Astrocyte of the spinal cord (primary cell): Measurements from ENCODE around the gene CBLIF.
A peak's percentile ranks its signal among the peaks of the same experiment; 100 is the strongest.

Source experiments
- DNase-seq: peaks from one replicate; pipeline ENCODE4 v3.0.0; 2011; ENCODE audit warnings: low read depth, low spot score
- H3K4me3 ChIP-seq: 2 replicates; pipeline ENCODE4 v1.5.1; 2011; ENCODE audit warnings: low read depth, mild to moderate bottlenecking, low read length, moderate library complexity
- in situ Hi-C: cut with HindIII; loops from 2 replicates; pipeline ENCODE4 v1.10.0; 2017; ENCODE audit warnings: low sequenced_read_pairs
- TF ChIP-seq, protein P1 (sequence below): IDR thresholded peaks from 2 replicates; pipeline ENCODE4 v1.5.1; 2012; ENCODE audit warnings: low read depth, mild to moderate bottlenecking, low read length, inconsistent platforms

The CBLIF gene

DNA sequence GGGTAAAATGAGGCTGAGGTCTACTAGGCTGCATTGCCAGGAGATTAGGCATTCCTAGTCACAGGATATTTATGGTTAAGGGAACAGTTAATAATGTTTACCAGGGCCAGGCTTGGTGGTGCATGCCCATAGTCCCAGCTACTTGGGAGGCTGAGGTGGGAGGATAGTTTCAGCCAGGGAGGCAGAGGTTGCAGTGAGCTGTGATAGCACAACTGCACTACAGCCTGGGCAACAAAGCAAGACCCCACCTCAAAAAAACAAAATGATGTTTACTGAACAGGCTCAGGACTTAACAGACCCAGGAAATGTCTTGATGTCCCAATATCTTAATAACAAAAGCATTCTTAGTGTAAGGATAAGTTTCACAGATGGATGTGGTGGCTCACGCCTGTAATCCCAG lies 31.9 kb downstream of the CBLIF start:
- DNase-seq: no peak
- in situ Hi-C loops: no loop called here
- TF ChIP-seq, protein P1, sequence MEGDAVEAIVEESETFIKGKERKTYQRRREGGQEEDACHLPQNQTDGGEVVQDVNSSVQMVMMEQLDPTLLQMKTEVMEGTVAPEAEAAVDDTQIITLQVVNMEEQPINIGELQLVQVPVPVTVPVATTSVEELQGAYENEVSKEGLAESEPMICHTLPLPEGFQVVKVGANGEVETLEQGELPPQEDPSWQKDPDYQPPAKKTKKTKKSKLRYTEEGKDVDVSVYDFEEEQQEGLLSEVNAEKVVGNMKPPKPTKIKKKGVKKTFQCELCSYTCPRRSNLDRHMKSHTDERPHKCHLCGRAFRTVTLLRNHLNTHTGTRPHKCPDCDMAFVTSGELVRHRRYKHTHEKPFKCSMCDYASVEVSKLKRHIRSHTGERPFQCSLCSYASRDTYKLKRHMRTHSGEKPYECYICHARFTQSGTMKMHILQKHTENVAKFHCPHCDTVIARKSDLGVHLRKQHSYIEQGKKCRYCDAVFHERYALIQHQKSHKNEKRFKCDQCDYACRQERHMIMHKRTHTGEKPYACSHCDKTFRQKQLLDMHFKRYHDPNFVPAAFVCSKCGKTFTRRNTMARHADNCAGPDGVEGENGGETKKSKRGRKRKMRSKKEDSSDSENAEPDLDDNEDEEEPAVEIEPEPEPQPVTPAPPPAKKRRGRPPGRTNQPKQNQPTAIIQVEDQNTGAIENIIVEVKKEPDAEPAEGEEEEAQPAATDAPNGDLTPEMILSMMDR: no peak
- no peak overlapping the region for H3K4me3 ChIP-seq

DNA sequence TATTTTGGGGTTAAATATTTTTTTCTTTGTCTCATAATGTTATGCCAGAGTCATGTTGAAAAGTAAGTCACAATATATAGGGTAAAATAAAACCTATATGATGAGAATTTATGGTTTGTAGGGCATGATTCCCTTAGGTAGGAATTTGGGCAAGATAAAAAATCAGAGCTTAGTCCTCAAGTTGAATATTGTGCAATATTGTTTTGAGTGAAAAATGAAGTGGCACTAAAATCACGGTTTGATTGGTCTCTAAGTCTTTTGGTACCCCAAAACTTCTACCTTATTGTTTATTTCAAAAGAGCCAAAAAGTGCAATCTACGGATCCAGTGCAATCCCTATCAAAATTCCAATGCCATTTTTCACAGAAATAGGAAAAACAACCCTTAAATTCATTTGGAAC lies 33.1 kb downstream of the CBLIF start:
- TF ChIP-seq, protein P1: no peak
- in situ Hi-C loops: no loop called here
- no peak for DNase-seq
- no peak overlapping the region for H3K4me3 ChIP-seq

DNA sequence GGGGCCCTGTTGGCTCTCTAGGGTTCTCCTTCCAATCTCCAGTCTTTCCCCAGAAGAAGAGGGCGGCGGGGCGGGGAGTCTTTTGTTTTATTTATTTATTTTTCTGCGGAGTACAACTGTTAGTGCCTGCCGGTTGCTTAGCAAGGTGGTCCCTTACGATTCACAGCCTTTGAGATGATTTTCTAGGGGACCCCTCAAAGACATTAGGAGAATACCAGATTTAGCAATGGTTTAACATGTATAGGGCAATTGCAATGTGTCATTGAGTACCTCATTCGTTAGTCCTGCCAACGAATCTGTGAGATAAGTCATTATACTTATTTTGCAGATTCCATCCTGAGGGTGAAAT lies 34.4 kb downstream of the CBLIF start:
- in situ Hi-C loops: no loop called here
- H3K4me3 ChIP-seq: peak overlapping the region; percentile 100
- TF ChIP-seq, protein P1: no peak
- DNase-seq: no peak

DNA sequence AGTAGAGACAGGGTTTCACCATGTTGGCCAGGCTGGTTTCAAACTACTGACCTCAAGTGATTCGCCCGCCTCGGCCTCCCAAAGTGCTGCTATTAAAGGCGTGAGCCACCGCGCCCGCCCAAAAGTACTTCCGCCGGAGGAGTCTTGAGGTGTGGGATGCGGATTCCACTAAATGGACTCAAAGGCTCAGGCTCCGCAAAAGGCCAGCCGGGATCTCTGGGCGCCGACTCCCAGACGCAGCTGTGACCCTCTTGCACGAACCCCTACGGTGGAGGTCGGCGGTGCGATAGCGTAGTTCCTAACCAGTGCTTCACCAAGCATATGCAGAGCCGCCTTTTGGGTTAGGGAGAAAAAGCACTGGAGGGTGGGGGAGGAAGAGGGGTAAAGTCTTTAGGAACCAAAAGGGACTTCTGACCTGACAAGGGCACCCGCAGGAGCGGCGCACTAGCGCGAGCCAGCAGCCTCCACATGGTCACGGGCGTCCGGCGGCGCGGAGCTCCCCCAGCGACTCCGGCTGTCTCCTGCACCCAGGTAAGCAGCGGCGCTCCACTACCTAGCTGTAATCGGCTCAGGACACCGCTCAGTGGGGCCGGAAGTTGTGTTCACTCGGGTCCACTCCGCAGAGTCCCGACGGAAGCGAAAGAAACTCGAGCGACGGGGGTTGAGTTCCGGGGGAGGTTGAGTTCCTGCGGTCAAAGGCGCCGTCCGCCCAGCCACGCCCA lies 34.9 kb downstream of the CBLIF start, which contains the start of gene MRPL16:
Gene MRPL16, minus strand, starts transcription at position 590 of the 722 bp plus-strand sequence. Its CDS starts 120 bp downstream, at position 470.
- peak; percentile 88 for DNase-seq
- H3K4me3 ChIP-seq: peak within 1 kb of the TSS; percentile 100
- TF ChIP-seq, protein P1: no peak
- in situ Hi-C loops: no loop called here

DNA sequence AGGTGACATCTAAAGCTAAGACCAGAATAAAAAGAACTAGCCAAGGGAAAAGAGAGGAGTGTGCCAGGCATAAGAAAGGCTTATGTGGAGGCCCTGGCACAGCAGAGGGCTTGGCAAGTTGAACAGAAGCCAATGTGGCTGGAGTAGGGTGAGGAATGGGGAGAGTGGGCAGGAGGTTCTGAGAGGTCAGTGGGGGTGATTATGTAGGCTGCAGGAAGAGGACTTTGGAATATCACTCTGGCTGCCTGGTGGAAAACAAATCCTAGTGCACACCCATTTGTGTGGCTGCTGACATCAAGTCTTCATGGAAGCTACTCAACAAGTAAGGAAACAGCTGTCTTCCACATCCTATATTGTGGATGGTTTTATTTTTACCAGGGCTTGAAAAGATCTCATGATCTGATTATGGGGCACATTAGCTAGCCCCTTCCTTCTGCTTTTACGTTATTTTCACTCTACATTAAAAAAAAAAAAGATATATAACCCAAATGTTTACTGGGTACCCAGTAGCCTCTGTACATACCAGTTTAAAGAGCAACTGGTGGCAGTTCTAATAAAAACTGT lies 38.2 kb downstream of the CBLIF start:
- in situ Hi-C loops: no loop called here
- no peak for DNase-seq
- H3K4me3 ChIP-seq: no peak overlapping the region
- TF ChIP-seq, protein P1: no peak

DNA sequence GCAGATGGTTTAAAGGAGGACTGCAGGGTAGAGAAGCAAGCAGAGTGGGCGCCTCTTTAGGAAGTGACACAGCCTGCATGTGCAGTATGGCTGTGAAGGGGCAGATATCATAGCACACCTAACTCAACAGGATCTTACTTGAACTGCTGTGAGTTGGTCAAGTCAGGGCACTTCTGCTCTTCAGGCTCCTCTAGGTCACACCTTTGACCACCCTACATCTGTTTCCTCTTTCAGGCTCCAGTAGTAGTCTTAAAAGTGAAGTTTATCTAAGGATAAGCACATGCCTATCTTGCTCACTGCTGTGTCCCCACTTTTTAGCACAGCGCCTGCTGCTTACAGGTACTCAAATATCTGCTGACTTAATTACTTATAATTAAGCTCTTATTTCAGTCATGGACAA lies 41.2 kb downstream of the CBLIF start:
- TF ChIP-seq, protein P1: no peak
- DNase-seq: no peak
- no peak overlapping the region for H3K4me3 ChIP-seq
- in situ Hi-C loops: no loop called here
